Endothelial cell of umbilical vein (primary cell): ENCODE data around the gene CEP85L. TPM values are rescaled to one million over a fixed set of nuclear protein-coding genes. Genes with fewer than 3 reads are reported as not detected.
A peak's percentile ranks its signal among the peaks of the same experiment; 100 is the strongest.

Source experiments
- BruUV-seq: library from RNA; stranded (reverse); fragments of 400-500 nt; replicated peaks from 2 replicates; lab custom pipeline; 2021; lab: Mats Ljungman, UMichigan
- CTCF ChIA-PET: fragments of 300-600, 350-600 bp; sonication (Branson Sonifier 250); formaldehyde crosslinking; loops from one replicate; lab custom pipeline; 2021; ENCODE audit warnings: antibody characterized with exemption, inconsistent platforms; lab: Charles Lee
- POLR2A ChIA-PET: fragments of 300-600, 350-600 bp; sonication (Branson Sonifier 250); formaldehyde crosslinking; loops from one replicate; lab custom pipeline; 2021; ENCODE audit warnings: antibody characterized with exemption, inconsistent platforms; lab: Charles Lee
- DNase-seq: peaks from one replicate; pipeline ENCODE4 v3.0.0-alpha.2; 2011; ENCODE audit warnings: low read depth, low spot score
- FAIRE-seq: peaks from 2 replicates; lab custom pipeline; 2011; peaks lifted over from hg19 to GRCh38; lab: Jason Lieb, UNC
- H2AFZ ChIP-seq: 2 replicates; pipeline ENCODE4 v1.6.0; 2012; ENCODE audit warnings: low read depth, low read length, control low read depth, inconsistent platforms
- H3K27ac ChIP-seq: 2 replicates; pipeline ENCODE4 v1.5.1; 2011; ENCODE audit warnings: low read depth, mild to moderate bottlenecking, control low read depth, low read length, moderate library complexity; ENCODE audit not compliant: insufficient read depth
- H3K27me3 ChIP-seq, 2 experiments: 2 replicates each; pipeline versions ENCODE4 v1.6.0 to v1.6.1; 2011; ENCODE audit warnings: low read length in 2 of 2, mixed read lengths in 1 of 2; ENCODE audit not compliant: control insufficient read depth in 2 of 2, insufficient read depth in 2 of 2
- H3K36me3 ChIP-seq, 2 experiments: 2 replicates in 1 of 2; 3 replicates in 1 of 2; pipeline ENCODE4 v1.5.1; 2011; ENCODE audit warnings: low read length in 2 of 2, mild to moderate bottlenecking in 1 of 2, moderate library complexity in 1 of 2; ENCODE audit not compliant: control insufficient read depth in 2 of 2, insufficient read depth in 2 of 2; ENCODE audit errors: extremely low read depth in 1 of 2
- H3K4me1 ChIP-seq: 3 replicates; pipeline ENCODE4 v1.5.1; 2011; ENCODE audit warnings: mild to moderate bottlenecking, low read length; ENCODE audit not compliant: control insufficient read depth, insufficient read depth; ENCODE audit errors: extremely low read depth
- H3K4me2 ChIP-seq: 2 replicates; pipeline ENCODE4 v1.6.1; 2011; ENCODE audit warnings: low read length, control low read depth, mixed read lengths; ENCODE audit not compliant: insufficient read depth
- H3K4me3 ChIP-seq, 3 experiments: fragments of 200-600 bp in 1 of 3; sonication (generic), shearing (Covaris generic) in 1 of 3; replicated peaks in 1 of 3; 2 replicates each; pipeline ENCODE4 v1.5.1; 2011 to 2016; ENCODE audit warnings: control low read depth in 3 of 3, low read length in 3 of 3, mild to moderate bottlenecking in 2 of 3, inconsistent platforms in 1 of 3, low read depth in 1 of 3, moderate library complexity in 1 of 3; ENCODE audit not compliant: insufficient read depth in 1 of 3
- H3K79me2 ChIP-seq: 2 replicates; pipeline ENCODE4 v1.6.0; 2012; ENCODE audit warnings: low read length, inconsistent platforms; ENCODE audit not compliant: control insufficient read depth, insufficient read depth
- H3K9ac ChIP-seq: replicated peaks from 2 replicates; pipeline ENCODE3; 2011; ENCODE audit warnings: low read length, control low read depth; ENCODE audit not compliant: insufficient read depth; ENCODE audit errors: extremely low read depth
- H3K9me1 ChIP-seq: replicated peaks from 3 replicates; pipeline ENCODE4 v1.6.0; 2011; ENCODE audit warnings: mild to moderate bottlenecking, low read length; ENCODE audit not compliant: control insufficient read depth, insufficient read depth; ENCODE audit errors: extremely low read depth
- H3K9me3 ChIP-seq: replicated peaks from 2 replicates; pipeline ENCODE4 v1.5.1; 2012; ENCODE audit warnings: low read length, inconsistent platforms; ENCODE audit not compliant: control insufficient read depth, insufficient read depth
- H4K20me1 ChIP-seq: replicated peaks from 2 replicates; pipeline ENCODE3; 2011; ENCODE audit warnings: mild to moderate bottlenecking, low read length; ENCODE audit not compliant: control insufficient read depth, insufficient read depth; ENCODE audit errors: extremely low read depth
- EZH2 ChIP-seq: IDR thresholded peaks from 2 replicates; pipeline ENCODE4 v1.6.1; 2012; ENCODE audit warnings: borderline replicate concordance, low read depth, mild to moderate bottlenecking, moderate library complexity, low read length, inconsistent platforms; ENCODE audit not compliant: severe bottlenecking
- FOS ChIP-seq: IDR thresholded peaks from 2 replicates; pipeline ENCODE4 v1.6.1; 2011; ENCODE audit warnings: mild to moderate bottlenecking, low read length, moderate library complexity, borderline replicate concordance; ENCODE audit not compliant: insufficient read depth
- GATA2 ChIP-seq: IDR thresholded peaks from 2 replicates; pipeline ENCODE4 v1.7.0; 2011; ENCODE audit warnings: low read depth, mild to moderate bottlenecking, moderate library complexity, mixed read lengths, low read length; ENCODE audit not compliant: insufficient read length, insufficient read depth
- JUN ChIP-seq: IDR thresholded peaks from 2 replicates; pipeline ENCODE4 v1.6.1; 2011; ENCODE audit warnings: borderline replicate concordance, low read depth; ENCODE audit not compliant: insufficient read length, insufficient read depth
- MYC ChIP-seq: IDR thresholded peaks from one replicate; pipeline ENCODE4 v1.6.1; 2011; ENCODE audit warnings: mild to moderate bottlenecking, low read depth, low read length
- POLR2A ChIP-seq: IDR thresholded peaks from 2 replicates; pipeline ENCODE4 v1.6.1; 2012; ENCODE audit warnings: low read depth, mild to moderate bottlenecking, control low read depth, low read length
- POLR2AphosphoS5 ChIP-seq: IDR thresholded peaks from 2 replicates; pipeline ENCODE4 v1.6.1; 2012; ENCODE audit warnings: low read depth, mild to moderate bottlenecking, control low read depth, low read length, moderate library complexity; ENCODE audit not compliant: insufficient read depth
- dilution Hi-C: fragments of 300-500 bp; cut with MboI; formaldehyde crosslinking; loops from one replicate; pipeline ENCODE4 v1.15.0; 2019; ENCODE audit warnings: low sequenced_read_pairs; ENCODE audit not compliant: extremely low pct_ligation_motif_present
- intact Hi-C: fragments of 100-400 bp; cut with micrococcal nuclease; formaldehyde crosslinking; loops from one replicate; pipeline ENCODE4 v1.10.0; 2022
- polyA plus RNA-seq, 4 experiments: library from polyadenylated mRNA; depleted of rRNA in 3 of 4; stranded (reverse) in 3 of 4; unstranded in 1 of 4; fragments of >200 nt; gene quantifications; 2 replicates each; pipeline versions ENCODE4 v1.2.1 to v1.2.3, GENCODE V29; 2011 to 2012; ENCODE audit warnings: missing spikeins in 1 of 4
- total RNA-seq: library from RNA; stranded (reverse); gene quantifications from 2 replicates; pipeline ENCODE4 v1.2.3, GENCODE V29; 2021
- TF ChIP-seq, protein P1 (sequence below), 2 donors: IDR thresholded peaks; 1 replicate in 1 of 2; 2 replicates in 1 of 2; pipeline ENCODE4 v1.5.1; 2011; ENCODE audit warnings: low read length in 2 of 2, mild to moderate bottlenecking in 2 of 2, moderate library complexity in 2 of 2, control low read depth in 1 of 2, inconsistent platforms in 1 of 2, low read depth in 1 of 2; ENCODE audit not compliant: insufficient read depth in 1 of 2; ENCODE audit errors: extremely low read depth in 1 of 2
- TF ChIP-seq, protein P2 (sequence below): IDR thresholded peaks from 2 replicates; pipeline ENCODE4 v1.6.1; 2011; ENCODE audit not compliant: insufficient read depth, insufficient read length

The CEP85L gene
- total and polyA plus RNA-seq, 2 donors (not counting 3 experiments of a cell fraction or from before 2014, with no cell fraction given): 1.8 to 9.2 TPM

- ChIA-PET POLR2A (interaction anchor here (0.9 to 1.3 kb wide), 2 partner anchors 42 to 59 kb away, joined by 3 to 11 read pairs; no protein-coding TSS in a partner anchor), CTCF (interaction anchor here (0.9 to 1.5 kb wide), 8 partner anchors 9 to 367 kb away, joined by 3 to 9 read pairs (median 3); partner anchors contain the start of gene ASF1A)
- DNase-seq (no peak), FAIRE-seq (no peak)
- Histone ChIP-seq H3K9me3 (no peaks in the 10 kb centered on the region), H4K20me1 (no peaks in the 10 kb centered on the region), H3K4me3 (peak overlapping the region; percentile 57 to 98 (median 93)), H3K4me1 (peaks cover 21% of the 10 kb centered on the region), H3K9me1 (no peaks in the 10 kb centered on the region), H2AFZ (peak overlapping the region; percentile 99), H3K4me2 (peak overlapping the region; percentile 98), H3K79me2 (peaks cover 53% of the 10 kb centered on the region), H3K27me3 (no peaks in the 10 kb centered on the region), H3K36me3 (no peaks in the 10 kb centered on the region), H3K9ac (peak overlapping the region; percentile 99), H3K27ac (peak overlapping the region; percentile 95)
- dilution Hi-C loops: no loop called here
- BruUV-seq: no TSS peak
- no peak for TF ChIP-seq POLR2A
- no peak for TF ChIP-seq FOS
- no peak for TF ChIP-seq MYC
- TF ChIP-seq GATA2: no peak
- TF ChIP-seq, protein P1, sequence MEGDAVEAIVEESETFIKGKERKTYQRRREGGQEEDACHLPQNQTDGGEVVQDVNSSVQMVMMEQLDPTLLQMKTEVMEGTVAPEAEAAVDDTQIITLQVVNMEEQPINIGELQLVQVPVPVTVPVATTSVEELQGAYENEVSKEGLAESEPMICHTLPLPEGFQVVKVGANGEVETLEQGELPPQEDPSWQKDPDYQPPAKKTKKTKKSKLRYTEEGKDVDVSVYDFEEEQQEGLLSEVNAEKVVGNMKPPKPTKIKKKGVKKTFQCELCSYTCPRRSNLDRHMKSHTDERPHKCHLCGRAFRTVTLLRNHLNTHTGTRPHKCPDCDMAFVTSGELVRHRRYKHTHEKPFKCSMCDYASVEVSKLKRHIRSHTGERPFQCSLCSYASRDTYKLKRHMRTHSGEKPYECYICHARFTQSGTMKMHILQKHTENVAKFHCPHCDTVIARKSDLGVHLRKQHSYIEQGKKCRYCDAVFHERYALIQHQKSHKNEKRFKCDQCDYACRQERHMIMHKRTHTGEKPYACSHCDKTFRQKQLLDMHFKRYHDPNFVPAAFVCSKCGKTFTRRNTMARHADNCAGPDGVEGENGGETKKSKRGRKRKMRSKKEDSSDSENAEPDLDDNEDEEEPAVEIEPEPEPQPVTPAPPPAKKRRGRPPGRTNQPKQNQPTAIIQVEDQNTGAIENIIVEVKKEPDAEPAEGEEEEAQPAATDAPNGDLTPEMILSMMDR (IDR thresholded peaks at IDR 0.05; ENCODE audit: extremely low read depth in 1 of 2, insufficient read depth in 1 of 2, low read depth in 1 of 2, low read length in 2 of 2): no peak
- TF ChIP-seq EZH2: no peak
- TF ChIP-seq POLR2AphosphoS5: no peak
- TF ChIP-seq, protein P2, sequence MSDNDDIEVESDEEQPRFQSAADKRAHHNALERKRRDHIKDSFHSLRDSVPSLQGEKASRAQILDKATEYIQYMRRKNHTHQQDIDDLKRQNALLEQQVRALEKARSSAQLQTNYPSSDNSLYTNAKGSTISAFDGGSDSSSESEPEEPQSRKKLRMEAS: no peak
- no peak for TF ChIP-seq JUN
- intact Hi-C loops: loop anchor here (1.0 to 5.0 kb wide), 6 partner anchors 59 to 285 kb away; partner anchors contain the start of genes ASF1A and MCM9
Observed at GRCh38 chr6:118650582-118651281, 659 bp downstream of the CEP85L start.
